SK-N-MC (cell line): ENCODE measurements around the gene PI16.

ENCODE experiments used
- DNase-seq: peaks from one replicate; pipeline ENCODE4 v3.0.0-alpha.2; 2011; ENCODE audit warnings: low read depth, low spot score
- H3K27ac ChIP-seq: fragments of 200-600 bp; sonication (generic); 2 replicates; pipeline ENCODE4 v1.5.1; 2016; ENCODE audit warnings: mixed run types
- H3K36me3 ChIP-seq: fragments of 200-600 bp; sonication (generic); 2 replicates; pipeline ENCODE4 v1.6.1; 2017; ENCODE audit warnings: antibody characterized with exemption, low read length, mixed read lengths; ENCODE audit not compliant: insufficient read depth
- H3K4me3 ChIP-seq: fragments of 200-600 bp; sonication (generic); 2 replicates; pipeline ENCODE4 v1.5.1; 2016
- H3K9ac ChIP-seq: fragments of 200-600 bp; sonication (generic); 2 replicates; pipeline ENCODE4 v1.8.0; 2017; ENCODE audit warnings: mixed run types, mixed read lengths; ENCODE audit not compliant: insufficient read length
- H3K9me3 ChIP-seq: fragments of 200-600 bp; sonication (generic); 2 replicates; pipeline ENCODE4 v1.6.1; 2017; ENCODE audit warnings: low read depth, mild to moderate bottlenecking, antibody characterized with exemption, low read length, moderate library complexity, mixed read lengths
- EZH2 ChIP-seq: fragments of 200-600 bp; sonication (generic); IDR thresholded peaks from one replicate; pipeline ENCODE4 v1.6.1; 2017; ENCODE audit warnings: antibody characterized with exemption
- FOXP2 ChIP-seq: optimal IDR thresholded peaks from 2 replicates; pipeline ENCODE3; 2011; ENCODE audit warnings: mild to moderate bottlenecking, moderate library complexity; ENCODE audit not compliant: insufficient read depth; ENCODE audit errors: extremely low read length, control extremely low read depth
- POLR2AphosphoS5 ChIP-seq: IDR thresholded peaks from 2 replicates; pipeline ENCODE4 v1.6.1; 2012; ENCODE audit warnings: mild to moderate bottlenecking, low read depth, low read length, borderline replicate concordance

The PI16 gene

DNA sequence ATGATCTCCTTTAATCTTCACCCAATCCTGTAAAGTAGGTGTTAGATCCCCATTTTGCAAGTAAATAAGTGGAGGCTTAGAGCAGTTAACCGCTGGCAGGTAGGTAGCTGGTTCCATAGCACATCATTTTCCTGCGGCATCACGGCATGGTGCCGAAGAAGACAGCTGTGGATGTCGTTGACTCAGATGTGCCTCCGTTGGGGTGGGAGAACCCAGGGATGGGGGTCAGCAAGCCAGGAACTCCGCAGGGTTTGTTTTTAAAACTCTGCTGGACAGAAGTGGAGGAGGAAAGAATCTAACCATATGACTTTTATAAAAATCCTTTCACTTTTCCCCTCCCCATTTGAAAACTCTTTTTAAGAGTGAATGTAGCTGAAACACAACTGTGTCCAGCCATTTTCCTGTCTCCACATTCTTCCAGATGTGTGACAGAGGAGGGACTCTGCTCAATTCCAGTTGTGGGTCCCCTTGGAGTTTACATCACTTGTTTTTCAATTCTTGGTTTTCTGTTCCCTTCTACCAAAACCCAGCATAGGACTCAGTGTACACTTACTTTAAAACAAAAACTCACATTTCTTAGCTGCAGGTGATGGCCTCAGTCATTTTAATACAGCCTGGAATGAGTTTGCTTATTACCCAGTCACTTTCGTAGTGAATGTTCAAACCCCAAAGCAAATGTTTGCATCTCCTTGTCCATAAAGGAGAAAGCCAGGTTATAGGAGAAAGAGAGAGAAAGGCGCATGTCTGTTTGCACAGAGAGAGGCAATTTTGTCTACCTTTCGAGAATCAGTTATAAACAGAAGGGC is 27.6 kb upstream of the PI16 start:
- no peak for TF ChIP-seq POLR2AphosphoS5
- TF ChIP-seq EZH2, result no peak
- no peak for TF ChIP-seq FOXP2
- H3K27ac ChIP-seq, result no peak overlapping the region
- no peaks in the 10 kb centered on the region for H3K9me3 ChIP-seq
- H3K36me3 ChIP-seq, result no peaks in the 10 kb centered on the region; the same call in 1 of the 2 replicates
- H3K4me3 ChIP-seq, result no peak overlapping the region
- H3K9ac ChIP-seq, result no peak overlapping the region
- DNase-seq, result no peak

DNA sequence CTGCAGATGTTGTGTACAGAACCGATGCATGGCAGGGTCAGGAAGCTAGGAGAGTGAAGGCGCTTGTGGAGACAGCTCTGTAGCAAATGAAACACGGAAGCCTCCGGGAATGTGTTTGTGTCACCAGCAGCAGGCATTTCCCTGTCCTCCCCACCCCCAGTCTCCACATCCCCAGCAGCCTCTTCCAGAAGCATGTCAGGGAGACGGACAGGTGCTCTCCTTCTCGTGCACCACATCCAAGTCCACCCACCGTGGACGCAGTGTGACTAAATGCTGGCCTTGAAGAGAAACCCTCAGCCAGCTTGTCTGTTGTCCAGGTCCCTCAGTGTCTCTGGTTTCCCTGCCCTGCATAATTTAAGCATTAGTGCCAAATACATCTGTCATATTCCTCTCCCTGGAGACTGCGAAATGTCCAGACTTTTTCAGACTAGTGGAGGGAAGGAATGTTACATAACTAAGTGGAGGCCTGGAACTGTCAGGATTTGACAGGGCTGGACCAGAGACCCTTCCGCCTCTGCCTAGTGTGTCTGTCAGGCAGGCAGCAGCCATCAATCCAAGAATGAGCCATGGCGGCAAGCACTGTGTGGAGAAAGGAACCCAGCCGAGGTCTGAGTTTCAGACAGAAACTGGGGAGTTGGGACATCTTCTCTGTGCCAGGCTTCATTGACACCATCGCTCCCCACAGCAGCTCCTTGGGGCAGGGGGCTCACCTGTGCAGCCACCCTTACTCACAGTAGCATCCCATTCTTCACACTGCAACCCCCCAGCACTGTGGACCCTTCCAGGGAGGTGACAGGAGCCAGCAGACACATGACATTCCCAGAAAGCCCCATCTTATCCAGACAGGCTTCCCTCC is 26.6 kb upstream of the PI16 start:
- DNase-seq, result no peak
- Histone ChIP-seq H3K9me3 (no peaks in the 10 kb centered on the region), H3K4me3 (no peak overlapping the region), H3K36me3 (no peaks in the 10 kb centered on the region; the same call in 1 of the 2 replicates), H3K9ac (no peak overlapping the region), H3K27ac (no peak overlapping the region)
- TF ChIP-seq EZH2, result no peak
- no peak for TF ChIP-seq FOXP2
- TF ChIP-seq POLR2AphosphoS5, result no peak

DNA sequence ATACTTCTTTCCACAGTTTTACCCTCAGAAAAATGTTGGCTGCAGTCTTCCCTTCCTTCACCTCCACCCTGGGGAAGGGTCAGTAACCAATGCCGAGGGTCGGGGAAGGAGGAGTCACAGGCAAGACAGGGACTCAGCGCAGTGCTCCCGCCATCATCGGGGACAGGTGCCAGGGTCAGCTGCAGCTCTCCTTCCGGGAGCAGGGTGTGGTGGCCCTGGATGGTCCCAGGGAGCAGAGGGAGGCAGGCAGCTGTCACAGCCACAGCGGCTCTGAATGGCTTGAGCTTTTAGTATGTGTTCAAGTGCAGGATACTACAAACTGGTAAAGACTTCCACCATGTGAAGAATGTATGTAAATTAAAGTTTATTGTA is 26.0 kb upstream of the PI16 start:
- no peaks in the 10 kb centered on the region; the same call in 1 of the 2 replicates for H3K36me3 ChIP-seq
- TF ChIP-seq FOXP2, result no peak
- no peak for DNase-seq
- H3K9ac ChIP-seq, result no peak overlapping the region
- H3K4me3 ChIP-seq, result no peak overlapping the region
- no peaks in the 10 kb centered on the region for H3K9me3 ChIP-seq
- H3K27ac ChIP-seq, result no peak overlapping the region

DNA sequence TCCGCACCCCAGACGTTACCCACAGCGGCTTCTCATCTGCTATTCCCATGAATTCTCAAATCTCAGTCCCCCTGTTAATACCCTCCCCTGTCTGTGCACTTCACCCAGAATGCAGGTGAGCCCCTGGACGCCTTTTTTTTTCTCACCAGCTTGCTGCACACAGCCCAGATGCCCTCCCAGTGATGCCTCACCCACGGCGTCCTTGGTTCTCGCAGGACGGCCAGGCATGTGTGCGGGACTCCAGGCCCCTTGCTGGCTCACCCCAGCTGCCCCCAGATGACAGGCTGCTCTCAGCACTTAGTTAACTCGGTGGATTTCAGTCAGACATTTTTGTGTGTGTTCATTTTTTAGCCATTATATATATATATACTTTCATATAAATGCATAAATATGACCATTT is 25.4 kb upstream of the PI16 start:
- no peak for TF ChIP-seq FOXP2
- no peak for TF ChIP-seq POLR2AphosphoS5
- no peak for TF ChIP-seq EZH2
- Histone ChIP-seq H3K9ac (no peak overlapping the region), H3K27ac (no peak overlapping the region), H3K36me3 (no peaks in the 10 kb centered on the region; the same call in 1 of the 2 replicates), H3K9me3 (no peaks in the 10 kb centered on the region), H3K4me3 (no peak overlapping the region)
- no peak for DNase-seq

DNA sequence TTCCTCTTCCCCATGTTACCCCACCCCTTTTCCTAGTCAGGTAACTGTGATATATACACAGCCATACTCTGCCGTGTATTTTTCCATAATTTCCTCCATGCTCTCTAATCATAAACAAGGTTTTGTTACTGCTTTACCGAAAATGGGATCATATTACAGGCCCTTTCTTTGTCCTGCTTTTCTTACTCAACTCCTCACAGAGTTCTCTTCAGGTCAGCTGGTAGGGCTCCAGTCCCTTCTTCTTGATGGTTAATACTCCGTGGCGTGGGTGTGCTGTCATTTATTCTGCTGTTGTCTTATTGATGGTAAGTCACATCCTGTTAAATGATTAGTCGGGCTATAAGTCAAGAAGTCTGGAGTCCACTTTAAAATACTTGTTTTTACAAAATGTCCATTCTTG is 24.9 kb upstream of the PI16 start:
- Histone ChIP-seq H3K9ac (no peak overlapping the region), H3K36me3 (no peaks in the 10 kb centered on the region), H3K4me3 (no peak overlapping the region), H3K27ac (no peak overlapping the region), H3K9me3 (no peaks in the 10 kb centered on the region)
- TF ChIP-seq FOXP2 (no peak), POLR2AphosphoS5 (no peak), EZH2 (no peak)
- DNase-seq, result no peak

DNA sequence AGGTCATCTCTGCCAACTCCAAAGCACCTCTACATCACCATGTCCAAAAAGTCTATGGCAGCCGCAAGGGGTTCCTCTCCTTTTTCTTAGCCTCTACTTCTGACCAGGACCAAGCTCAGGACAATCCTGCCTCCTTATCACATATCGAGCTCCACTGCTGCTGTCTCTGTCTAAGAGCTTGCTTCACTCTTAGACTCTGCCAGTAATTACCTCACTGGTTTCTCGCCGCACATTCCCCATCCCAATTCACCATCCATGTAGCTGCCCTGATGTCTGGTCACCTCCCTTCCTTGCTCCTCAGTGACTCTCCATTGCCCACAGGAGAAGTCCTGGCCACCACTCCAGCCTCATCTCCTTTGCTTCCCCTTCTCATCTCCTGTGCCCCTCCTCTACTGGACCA is 24.1 kb upstream of the PI16 start:
- Histone ChIP-seq H3K27ac (no peak overlapping the region), H3K9me3 (no peaks in the 10 kb centered on the region), H3K4me3 (no peak overlapping the region), H3K36me3 (no peaks in the 10 kb centered on the region), H3K9ac (no peak overlapping the region)
- TF ChIP-seq FOXP2, result no peak
- TF ChIP-seq POLR2AphosphoS5, result no peak
- no peak for TF ChIP-seq EZH2
- no peak for DNase-seq

DNA sequence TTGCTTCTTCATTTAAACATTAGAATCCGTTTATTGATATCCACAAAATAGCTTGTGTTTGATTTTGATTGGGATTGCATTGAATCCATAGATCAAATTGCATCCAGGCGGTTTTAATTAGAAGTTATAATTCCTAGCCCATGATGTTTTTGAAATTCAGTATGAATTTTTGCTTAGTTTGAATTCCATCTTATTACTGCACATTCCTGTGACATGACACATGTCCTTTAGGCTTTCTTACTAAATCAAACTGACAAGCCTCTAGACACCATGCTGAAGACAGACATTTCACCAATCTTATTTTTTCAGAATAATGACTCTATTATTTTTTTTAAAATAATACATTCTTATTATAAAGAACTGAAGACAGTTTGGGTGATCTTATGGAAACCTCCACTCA is 21.4 kb upstream of the PI16 start:
- Histone ChIP-seq H3K4me3 (no peak overlapping the region), H3K9ac (no peak overlapping the region)
- TF ChIP-seq FOXP2 (no peak), POLR2AphosphoS5 (no peak), EZH2 (no peak)

DNA sequence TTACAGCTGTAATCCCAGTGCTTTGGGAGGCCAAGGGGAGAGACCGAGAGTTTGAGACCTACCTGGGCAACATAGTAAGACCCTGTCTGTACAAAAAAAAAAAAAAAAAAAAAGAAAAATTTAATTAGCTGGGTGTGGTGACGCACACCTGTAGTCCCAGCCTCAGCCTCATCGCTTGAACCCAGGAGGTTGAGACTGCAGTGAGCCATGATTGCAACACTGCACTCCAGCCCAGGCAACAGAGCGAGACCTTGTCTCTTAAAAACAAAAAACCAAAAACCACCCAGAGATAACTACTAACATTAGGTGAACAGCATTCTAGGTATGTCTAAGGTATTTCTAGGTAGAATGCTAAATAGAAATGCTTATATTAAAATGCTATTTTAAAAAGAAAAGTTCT is 21.0 kb upstream of the PI16 start:
- Histone ChIP-seq H3K27ac (no peak overlapping the region), H3K9ac (no peak overlapping the region), H3K4me3 (no peak overlapping the region), H3K9me3 (no peaks in the 10 kb centered on the region), H3K36me3 (no peaks in the 10 kb centered on the region)
- no peak for DNase-seq
- TF ChIP-seq EZH2, result no peak

More for the DNA sequence above, 21.4 kb upstream of the PI16 start:
- Histone ChIP-seq H3K36me3 (no peaks in the 10 kb centered on the region), H3K9me3 (no peaks in the 10 kb centered on the region), H3K27ac (no peak overlapping the region)
- DNase-seq, result no peak
